Erythroblast (primary cell): Measurements from ENCODE around the gene ZMIZ1.

Source experiments
- DNase-seq, 2 experiments: peaks; one replicate each; lab custom pipeline; 2025; lab: John Stamatoyannopoulos, UW
- GATA1 ChIP-seq: IDR thresholded peaks from 2 replicates; pipeline ENCODE4 v1.6.1; 2011; ENCODE audit warnings: low read depth, mild to moderate bottlenecking, control low read depth, low read length, moderate library complexity
- POLR2A ChIP-seq: IDR thresholded peaks from 2 replicates; pipeline ENCODE4 v1.6.1; 2011; ENCODE audit warnings: mild to moderate bottlenecking, low read length

Gene ZMIZ1

GRCh38 chr10:79314761-79315601 is 246.2 kb downstream of the ZMIZ1 start:
- TF ChIP-seq GATA1 (no peak), POLR2A (no peak)

GRCh38 chr10:79315602-79315920 is 246.8 kb downstream of the ZMIZ1 start:
- no peak for DNase-seq
- TF ChIP-seq GATA1 (no peak), POLR2A (no peak)

More at GRCh38 chr10:79314761-79315601, 246.2 kb downstream of the ZMIZ1 start:
- no peak for DNase-seq

- no peak for TF ChIP-seq POLR2A
- no peak for TF ChIP-seq GATA1
- DNase-seq: no peak
Observed at GRCh38 chr10:79316671-79317431, 248.1 kb downstream of the ZMIZ1 start.

- DNase-seq: no peak
- TF ChIP-seq GATA1 (no peak), POLR2A (no peak)
Observed at GRCh38 chr10:79318369-79318768, 249.6 kb downstream of the ZMIZ1 start.

GRCh38 chr10:79319115-79319771 is 250.5 kb downstream of the ZMIZ1 start:
- TF ChIP-seq POLR2A (no peak), GATA1 (no peak)
- no peak for DNase-seq

GRCh38 chr10:79320316-79320715 is 251.6 kb downstream of the ZMIZ1 start:
- TF ChIP-seq POLR2A: no peak
- no peak for TF ChIP-seq GATA1
- DNase-seq: no peak

- DNase-seq: peak in 1 of 2 experiments; percentile 50
- TF ChIP-seq POLR2A: no peak
- no peak for TF ChIP-seq GATA1
Observed at GRCh38 chr10:79320820-79321493, 252.2 kb downstream of the ZMIZ1 start.

- TF ChIP-seq POLR2A (no peak), GATA1 (no peak)
- no peak for DNase-seq
Observed at GRCh38 chr10:79321494-79321882, 252.7 kb downstream of the ZMIZ1 start.

GRCh38 chr10:79321951-79322350 is 253.2 kb downstream of the ZMIZ1 start:
- DNase-seq: no peak
- TF ChIP-seq GATA1 (no peak), POLR2A (no peak)

- TF ChIP-seq GATA1 (no peak), POLR2A (no peak)
- DNase-seq: no peak
Observed at GRCh38 chr10:79322616-79323543, 254.1 kb downstream of the ZMIZ1 start.

- DNase-seq: no peak
- TF ChIP-seq POLR2A: no peak
- no peak for TF ChIP-seq GATA1
Observed at GRCh38 chr10:79323602-79324001, 254.8 kb downstream of the ZMIZ1 start.

- TF ChIP-seq POLR2A (no peak), GATA1 (no peak)
Observed at GRCh38 chr10:79324032-79324695, 255.4 kb downstream of the ZMIZ1 start.

More at GRCh38 chr10:79324032-79324695, 255.4 kb downstream of the ZMIZ1 start:
- no peak for DNase-seq
